Tibial artery (tissue), 4 donors: Measurements from ENCODE around the gene TIGIT.
"Not testable (repeated sequence)": the region's sequence is repeated elsewhere in the genome, so short reads cannot be mapped to it uniquely, and the experiment has no call there.

Experiments
- DNase-seq, 2 donors: peaks; one replicate each; pipeline ENCODE4 v3.0.0-alpha.2; 2019
- H3K27ac ChIP-seq, 2 donors: fragments of 200-600 bp; sonication (generic) in 1 of 2; 1 replicate in 1 of 2; 2 replicates in 1 of 2; pipeline ENCODE4 v1.5.1; 2018 to 2019; ENCODE audit warnings: mild to moderate bottlenecking in 1 of 2
- H3K27me3 ChIP-seq, 2 donors: fragments of 200-600 bp; sonication (generic) in 1 of 2; one replicate each; pipeline versions ENCODE4 v1.5.1 to v1.6.0; 2016 to 2019
- H3K36me3 ChIP-seq, 3 donors: fragments of 200-600 bp; sonication (generic) in 2 of 3; one replicate each; pipeline ENCODE4 v1.5.1; 2016 to 2019; ENCODE audit warnings: mild to moderate bottlenecking in 2 of 3
- H3K4me1 ChIP-seq, 4 donors: fragments of 200-600 bp; sonication (generic) in 2 of 4; 1 replicate in 3 of 4; 2 replicates in 1 of 4; pipeline ENCODE4 v1.5.1; 2016 to 2019
- H3K4me3 ChIP-seq, 2 donors: fragments of 200-600 bp; sonication (generic) in 1 of 2; 1 replicate in 1 of 2; 2 replicates in 1 of 2; pipeline ENCODE4 v1.5.1; 2018 to 2019; ENCODE audit warnings: mild to moderate bottlenecking in 2 of 2
- H3K9me3 ChIP-seq, 3 donors: fragments of 200-600 bp; sonication (generic) in 1 of 3; one replicate each; pipeline ENCODE4 v1.5.1; 2016 to 2019
- intact Hi-C: fragments of 100-400 bp; cut with DNase I; formaldehyde crosslinking; loops from one replicate; pipeline ENCODE4 v1.15.0; 2023; ENCODE audit warnings: low total_unique reads
- TF ChIP-seq, protein P1 (sequence below), 2 experiments: fragments of 200-600 bp in 1 of 2; fragments of 450-650 bp in 1 of 2; IDR thresholded peaks; one replicate each; pipeline ENCODE4 v1.5.1; 2017 to 2019; ENCODE audit warnings: antibody characterized with exemption in 2 of 2, mild to moderate bottlenecking in 1 of 2, moderate library complexity in 1 of 2

The TIGIT gene

DNA sequence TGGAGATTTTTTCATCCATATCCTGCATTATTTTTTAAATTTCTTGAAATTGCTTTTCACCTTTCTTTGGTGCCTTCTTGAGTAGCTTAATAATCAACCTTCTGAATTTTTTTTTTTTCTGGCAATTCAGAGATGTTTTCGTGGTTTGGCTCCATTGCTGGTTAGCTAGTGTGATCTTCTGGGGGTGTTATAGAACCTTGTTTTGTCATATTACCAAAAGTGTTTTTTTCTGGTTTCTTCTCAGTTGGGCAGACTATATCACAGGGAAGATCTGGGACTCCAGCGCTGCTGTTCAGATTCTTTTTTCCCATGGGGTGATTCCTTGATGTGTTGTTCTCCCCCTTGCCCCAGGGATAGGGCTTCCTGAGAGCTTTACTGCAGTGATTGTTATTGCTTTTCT is 23.8 kb upstream of the TIGIT start:
- Histone ChIP-seq H3K9me3 (peaks cover 0 to 17% (median 9%) of the 10 kb centered on the region in 3 donors), H3K27me3 (no peaks in the 10 kb centered on the region), H3K4me1 (no peaks in the 10 kb centered on the region), H3K4me3 (no peak overlapping the region), H3K27ac (no peak overlapping the region), H3K36me3 (no peaks in the 10 kb centered on the region)
- TF ChIP-seq, protein P1, sequence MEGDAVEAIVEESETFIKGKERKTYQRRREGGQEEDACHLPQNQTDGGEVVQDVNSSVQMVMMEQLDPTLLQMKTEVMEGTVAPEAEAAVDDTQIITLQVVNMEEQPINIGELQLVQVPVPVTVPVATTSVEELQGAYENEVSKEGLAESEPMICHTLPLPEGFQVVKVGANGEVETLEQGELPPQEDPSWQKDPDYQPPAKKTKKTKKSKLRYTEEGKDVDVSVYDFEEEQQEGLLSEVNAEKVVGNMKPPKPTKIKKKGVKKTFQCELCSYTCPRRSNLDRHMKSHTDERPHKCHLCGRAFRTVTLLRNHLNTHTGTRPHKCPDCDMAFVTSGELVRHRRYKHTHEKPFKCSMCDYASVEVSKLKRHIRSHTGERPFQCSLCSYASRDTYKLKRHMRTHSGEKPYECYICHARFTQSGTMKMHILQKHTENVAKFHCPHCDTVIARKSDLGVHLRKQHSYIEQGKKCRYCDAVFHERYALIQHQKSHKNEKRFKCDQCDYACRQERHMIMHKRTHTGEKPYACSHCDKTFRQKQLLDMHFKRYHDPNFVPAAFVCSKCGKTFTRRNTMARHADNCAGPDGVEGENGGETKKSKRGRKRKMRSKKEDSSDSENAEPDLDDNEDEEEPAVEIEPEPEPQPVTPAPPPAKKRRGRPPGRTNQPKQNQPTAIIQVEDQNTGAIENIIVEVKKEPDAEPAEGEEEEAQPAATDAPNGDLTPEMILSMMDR (IDR thresholded peaks at IDR 0.05): no peak
- DNase-seq: no peak
- intact Hi-C loops: no loop called here

DNA sequence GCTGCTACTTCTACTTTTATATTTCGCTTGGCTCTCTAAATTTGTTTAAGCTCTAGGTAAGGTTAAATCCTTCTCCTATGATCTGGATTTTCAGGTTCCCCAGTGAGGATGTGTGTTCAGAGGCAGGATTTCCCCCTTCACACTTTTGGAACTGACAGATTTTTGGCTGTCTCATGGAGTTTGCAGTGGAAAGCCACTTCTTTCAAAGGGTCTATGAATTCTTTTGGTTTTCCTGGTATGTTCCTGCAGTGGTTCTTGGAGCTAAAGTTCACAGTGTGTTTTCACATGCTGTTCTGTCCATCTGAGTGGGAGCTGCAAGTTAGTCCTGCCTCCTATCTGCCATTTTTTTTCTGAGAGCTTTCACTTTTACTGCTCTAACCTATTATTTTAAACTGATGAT is 21.6 kb upstream of the TIGIT start:
- intact Hi-C loops: no loop called here
- no peak overlapping the region for H3K4me3 ChIP-seq
- no peaks in the 10 kb centered on the region for H3K4me1 ChIP-seq
- TF ChIP-seq, protein P1 (IDR thresholded peaks at IDR 0.05): no peak
- no peak overlapping the region for H3K27ac ChIP-seq
- peaks cover 0 to 17% (median 9%) of the 10 kb centered on the region in 3 donors for H3K9me3 ChIP-seq
- no peaks in the 10 kb centered on the region for H3K27me3 ChIP-seq
- no peaks in the 10 kb centered on the region for H3K36me3 ChIP-seq
- DNase-seq: no peak

GRCh38 chr3:114274929-114275328 is 18.9 kb upstream of the TIGIT start:
- DNase-seq: no peak
- H3K27me3 ChIP-seq: no peaks in the 10 kb centered on the region
- no peaks in the 10 kb centered on the region for H3K36me3 ChIP-seq
- peaks cover 0 to 5% (median 4%) of the 10 kb centered on the region in 3 donors for H3K9me3 ChIP-seq
- H3K4me1 ChIP-seq: no peaks in the 10 kb centered on the region
- intact Hi-C loops: no loop called here
- TF ChIP-seq, protein P1 (IDR thresholded peaks at IDR 0.05): no peak
- H3K27ac ChIP-seq: no peak overlapping the region
- H3K4me3 ChIP-seq: no peak overlapping the region

GRCh38 chr3:114276856-114277255 is 17.0 kb upstream of the TIGIT start:
- H3K4me1 ChIP-seq, H3K27ac ChIP-seq, DNase-seq, H3K27me3 ChIP-seq, H3K4me3 ChIP-seq, H3K9me3 ChIP-seq, intact Hi-C loops, H3K36me3 ChIP-seq: not testable (repeated sequence)

- TF ChIP-seq, protein P1 (IDR thresholded peaks at IDR 0.05): no peak
- H3K4me3 ChIP-seq: no peak overlapping the region
- no peaks in the 10 kb centered on the region for H3K4me1 ChIP-seq
- no peak for DNase-seq
- intact Hi-C loops: no loop called here
- H3K27me3 ChIP-seq: no peaks in the 10 kb centered on the region
- H3K27ac ChIP-seq: no peak overlapping the region
- H3K36me3 ChIP-seq: no peaks in the 10 kb centered on the region
- H3K9me3 ChIP-seq: no peaks in the 10 kb centered on the region
Measured at GRCh38 chr3:114284644-114285043, 9.2 kb upstream of the TIGIT start.

DNA sequence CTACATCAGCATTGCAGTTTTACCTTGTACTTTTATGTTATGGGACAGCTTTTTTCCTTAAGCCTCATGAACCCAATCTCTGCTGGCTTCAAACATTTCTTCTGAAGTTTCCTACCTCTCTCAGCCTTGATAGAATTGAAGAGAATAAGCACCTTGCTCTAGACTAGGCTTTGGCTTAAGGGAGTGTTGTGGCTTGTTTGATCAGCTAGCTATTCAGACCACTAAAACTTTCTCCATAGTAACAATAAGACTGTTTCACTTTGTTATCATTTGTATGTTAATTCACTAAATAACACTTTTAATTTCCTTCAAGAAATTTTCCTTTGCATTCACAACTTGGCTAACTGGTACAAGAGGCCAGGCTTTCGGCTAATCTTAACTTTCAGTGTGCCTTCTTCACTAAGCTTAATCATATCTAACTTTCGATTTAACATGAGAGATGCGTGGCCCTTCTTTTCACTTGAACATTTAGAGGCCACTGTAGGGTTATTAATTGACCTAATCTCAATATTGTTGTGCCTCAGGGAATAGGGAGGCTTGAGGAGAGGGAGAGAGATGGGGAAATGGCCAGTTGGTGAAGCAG is 8.1 kb upstream of the TIGIT start:
- H3K4me3 ChIP-seq: no peak overlapping the region
- H3K4me1 ChIP-seq: no peaks in the 10 kb centered on the region
- H3K27ac ChIP-seq: no peak overlapping the region
- H3K36me3 ChIP-seq: no peaks in the 10 kb centered on the region
- intact Hi-C loops: no loop called here
- TF ChIP-seq, protein P1 (IDR thresholded peaks at IDR 0.05): no peak
- H3K9me3 ChIP-seq: no peaks in the 10 kb centered on the region
- no peak for DNase-seq
- H3K27me3 ChIP-seq: no peaks in the 10 kb centered on the region
